D721Med (cell line): ENCODE data around the gene FAM89B.
"Not testable (repeated sequence)": the region's sequence is repeated elsewhere in the genome, so short reads cannot be mapped to it uniquely, and the experiment has no call there.

Experiments used
- DNase-seq: peaks from one replicate; pipeline ENCODE4 v3.0.0; 2011; ENCODE audit warnings: low spot score; ENCODE audit not compliant: insufficient read length
- FAIRE-seq: peaks from 2 replicates; lab custom pipeline; 2011; peaks lifted over from hg19 to GRCh38; lab: Jason Lieb, UNC
- CTCF ChIP-seq: IDR thresholded peaks from 2 replicates; pipeline ENCODE4 v1.5.1; 2012; ENCODE audit warnings: mild to moderate bottlenecking, control low read depth; ENCODE audit not compliant: insufficient read depth; ENCODE audit errors: missing control alignments

FAM89B gene

GRCh38 chr11:65572356-65573051 is at the start of gene FAM89B:
Gene FAM89B, plus strand, starts transcription at chr11:65572538. Its CDS starts 132 bp downstream, at chr11:65572670.
- FAIRE-seq (no peak), DNase-seq (peak; percentile 89)
- no peak for TF ChIP-seq CTCF

DNA sequence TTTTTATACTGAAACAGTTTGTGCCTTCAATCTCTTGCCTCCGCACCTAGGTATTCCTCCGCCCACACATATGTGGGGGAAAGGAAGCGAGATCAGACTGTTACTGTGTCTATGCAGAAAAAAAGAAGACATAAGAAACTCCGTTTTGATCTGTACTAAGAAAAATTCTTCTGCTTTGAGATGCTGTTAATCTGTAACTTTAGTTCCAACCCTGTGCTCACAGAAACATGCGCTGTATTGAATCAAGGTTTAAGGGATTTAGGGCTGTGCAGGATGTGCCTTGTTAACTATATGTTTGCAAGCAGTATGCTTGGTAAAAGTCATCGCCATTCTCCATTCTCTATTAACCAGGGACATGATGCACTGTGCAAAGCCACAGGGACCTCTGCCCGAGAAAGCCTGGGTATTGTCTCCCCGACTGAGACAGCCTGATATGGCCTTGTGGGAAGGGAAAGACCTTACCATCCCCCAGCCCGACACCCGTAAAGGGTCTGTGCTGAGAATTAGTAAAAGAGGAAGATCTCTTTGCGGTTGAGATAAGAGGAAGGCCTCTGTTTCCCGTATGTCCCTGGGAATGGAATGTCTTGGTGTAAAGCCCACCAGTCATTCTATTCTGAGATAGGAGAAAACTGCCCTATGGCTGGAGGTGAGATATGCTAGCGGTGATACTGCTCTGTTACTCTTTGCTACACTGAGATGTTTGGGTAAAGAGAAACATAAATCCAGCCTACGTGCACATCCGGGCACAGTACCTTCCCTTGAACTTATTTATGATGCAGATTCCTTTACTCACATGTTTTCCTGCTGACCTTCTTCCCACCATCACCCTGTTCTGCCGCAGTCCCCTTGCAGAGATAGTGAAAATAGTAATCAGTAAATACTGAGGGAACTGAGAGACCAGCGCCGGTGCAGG is 49.4 kb upstream of the FAM89B start:
- FAIRE-seq, DNase-seq: not testable (repeated sequence)

GRCh38 chr11:65523631-65523968 is 48.7 kb upstream of the FAM89B start:
- not testable (repeated sequence) for FAIRE-seq, DNase-seq

DNA sequence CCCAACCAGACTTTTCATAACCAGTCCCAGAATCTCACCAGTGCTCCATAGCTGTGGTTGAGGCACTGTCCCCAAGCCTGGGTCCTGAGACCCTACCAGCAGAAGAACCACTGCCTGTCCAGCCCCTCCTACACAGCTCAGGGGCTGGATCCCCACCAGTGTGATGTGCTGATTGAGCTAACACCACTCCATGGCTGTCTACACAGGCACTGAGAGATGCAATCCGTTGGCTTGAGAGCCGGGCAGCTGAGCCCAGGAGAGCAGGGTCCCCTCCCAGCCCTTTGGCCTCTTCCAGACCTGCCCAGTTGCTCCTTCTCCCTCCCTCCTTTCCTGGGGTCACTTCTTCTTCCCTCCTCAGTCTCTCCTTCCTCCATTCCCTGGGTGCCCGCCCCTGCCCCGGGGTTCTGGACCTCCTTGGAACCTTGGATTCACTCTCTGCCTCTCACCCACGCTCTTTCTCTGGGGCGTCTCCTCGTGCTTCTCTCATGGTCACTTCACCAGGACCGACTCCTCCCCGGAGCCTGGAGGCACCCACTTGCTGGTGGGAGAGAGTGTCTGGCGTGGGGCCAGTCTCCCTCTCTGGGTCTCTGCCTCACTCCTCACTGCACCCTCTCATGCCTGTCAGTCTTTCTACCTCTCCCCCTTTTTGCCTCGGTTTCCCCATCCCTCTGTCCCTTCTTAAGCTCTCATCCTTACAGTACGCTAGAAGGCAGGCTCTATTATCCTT is 48.2 kb upstream of the FAM89B start:
- FAIRE-seq (no peak), DNase-seq (no peak)
- no peak for TF ChIP-seq CTCF

DNA sequence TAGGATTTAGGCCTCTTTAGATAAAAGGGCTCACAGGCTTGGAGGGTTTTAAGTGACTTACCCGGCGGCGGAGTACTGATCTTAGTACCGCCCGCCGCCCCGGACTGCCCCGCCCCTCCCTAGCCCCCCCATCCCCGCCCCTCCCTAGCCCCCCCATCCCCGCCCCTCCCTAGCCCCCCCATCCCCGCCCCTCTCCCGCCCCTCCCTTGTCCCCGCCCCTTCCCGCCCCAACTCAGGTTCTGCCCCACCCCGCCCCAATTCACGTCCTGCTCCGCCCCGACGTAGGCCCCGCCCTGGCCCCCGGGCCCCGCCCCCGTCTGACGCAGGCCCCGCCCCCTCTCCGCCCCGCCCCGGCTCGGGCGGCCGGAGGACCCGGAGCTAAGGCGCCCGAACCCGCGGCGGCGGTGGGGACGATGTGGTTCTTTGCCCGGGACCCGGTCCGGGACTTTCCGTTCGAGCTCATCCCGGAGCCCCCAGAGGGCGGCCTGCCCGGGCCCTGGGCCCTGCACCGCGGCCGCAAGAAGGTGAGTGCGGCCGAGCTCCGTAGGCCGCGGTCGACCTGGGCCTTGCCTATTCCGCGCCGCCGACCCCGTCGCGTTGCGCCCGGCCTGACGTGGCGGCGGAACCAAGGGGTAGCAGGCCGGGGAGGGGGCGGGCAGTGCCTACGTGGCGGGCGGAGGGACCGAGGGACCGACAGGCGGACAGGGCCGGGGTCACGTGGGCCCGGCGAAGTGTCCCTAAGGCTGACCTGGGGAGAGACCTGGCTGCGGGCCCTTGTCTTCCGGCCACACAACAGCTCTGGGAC is 47.4 kb upstream of the FAM89B start, which contains the start of gene SCYL1:
SCYL1 (plus strand) TSS at position 343 of the 805 bp plus-strand sequence; CDS start at position 414, 71 bp downstream.
- DNase-seq = no peak
- TF ChIP-seq CTCF = no peak
- no peak for FAIRE-seq

- TF ChIP-seq CTCF = no peak
- no peak for FAIRE-seq
- no peak for DNase-seq
Observed at GRCh38 chr11:65525546-65526480, 46.5 kb upstream of the FAM89B start.

DNA sequence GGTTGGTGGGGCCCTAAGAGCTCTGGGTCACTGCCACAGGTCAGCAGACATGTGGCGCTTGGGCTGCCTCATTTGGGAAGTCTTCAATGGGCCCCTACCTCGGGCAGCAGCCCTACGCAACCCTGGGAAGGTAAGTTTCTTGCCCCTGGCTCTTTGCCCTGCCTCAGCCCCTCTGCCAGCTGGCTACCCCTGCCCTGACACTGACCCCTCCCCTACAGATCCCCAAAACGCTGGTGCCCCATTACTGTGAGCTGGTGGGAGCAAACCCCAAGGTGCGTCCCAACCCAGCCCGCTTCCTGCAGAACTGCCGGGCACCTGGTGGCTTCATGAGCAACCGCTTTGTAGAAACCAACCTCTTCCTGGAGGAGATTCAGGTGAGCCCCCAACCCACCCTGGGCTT is 45.6 kb upstream of the FAM89B start:
- DNase-seq (no peak), FAIRE-seq (no peak)
- TF ChIP-seq CTCF = no peak
